Measurements from ENCODE around the gene ALB.
"Not testable (repeated sequence)": the region's sequence is repeated elsewhere in the genome, so short reads cannot be mapped to it uniquely, and the experiment has no call there.

The ALB gene

GRCh38 chr4:73388887-73389286 is 15.2 kb upstream of the ALB start:
- H3K4me3 ChIP-seq (ENCODE audit: low read depth, low read length): no peak overlapping the region
- H3K27me3 ChIP-seq (ENCODE audit: insufficient read depth, low read length): no peaks in the 10 kb centered on the region
- no peaks in the 10 kb centered on the region for H3K36me3 ChIP-seq (ENCODE audit: insufficient read depth, low read length)
- H3K4me1 ChIP-seq (ENCODE audit: control insufficient read depth, insufficient read depth, low read length, unreplicated experiment): no peaks in the 10 kb centered on the region
- no peaks in the 10 kb centered on the region for H3K79me2 ChIP-seq (ENCODE audit: control insufficient read depth, insufficient read depth, low read length, unreplicated experiment)
- H2AFZ ChIP-seq (ENCODE audit: low read length, unreplicated experiment): no peak overlapping the region
- no peak overlapping the region for H3K27ac ChIP-seq (ENCODE audit: low read depth, low read length)

GRCh38 chr4:73389663-73390062 is 14.4 kb upstream of the ALB start:
- H2AFZ ChIP-seq (ENCODE audit: low read length, unreplicated experiment); H3K79me2 ChIP-seq (ENCODE audit: control insufficient read depth, insufficient read depth, low read length, unreplicated experiment); H3K27ac ChIP-seq (ENCODE audit: low read depth, low read length); H3K4me1 ChIP-seq (ENCODE audit: control insufficient read depth, insufficient read depth, low read length, unreplicated experiment); H3K27me3 ChIP-seq (ENCODE audit: insufficient read depth, low read length); H3K4me3 ChIP-seq (ENCODE audit: low read depth, low read length); H3K36me3 ChIP-seq (ENCODE audit: insufficient read depth, low read length): not testable (repeated sequence)

- Histone ChIP-seq H3K4me1 (ENCODE audit: control insufficient read depth, insufficient read depth, low read length, unreplicated experiment) (no peaks in the 10 kb centered on the region), H3K27me3 (ENCODE audit: insufficient read depth, low read length) (no peaks in the 10 kb centered on the region), H3K27ac (ENCODE audit: low read depth, low read length) (no peak overlapping the region), H3K79me2 (ENCODE audit: control insufficient read depth, insufficient read depth, low read length, unreplicated experiment) (no peaks in the 10 kb centered on the region), H3K36me3 (ENCODE audit: insufficient read depth, low read length) (no peaks in the 10 kb centered on the region), H3K4me3 (ENCODE audit: low read depth, low read length) (no peak overlapping the region), H2AFZ (ENCODE audit: low read length, unreplicated experiment) (no peak overlapping the region)
Observed at GRCh38 chr4:73391774-73392173, 12.3 kb upstream of the ALB start.

- Histone ChIP-seq H3K27ac (ENCODE audit: low read depth, low read length) (no peak overlapping the region), H3K4me1 (ENCODE audit: control insufficient read depth, insufficient read depth, low read length, unreplicated experiment) (no peaks in the 10 kb centered on the region), H2AFZ (ENCODE audit: low read length, unreplicated experiment) (no peak overlapping the region), H3K4me3 (ENCODE audit: low read depth, low read length) (no peak overlapping the region), H3K27me3 (ENCODE audit: insufficient read depth, low read length) (no peaks in the 10 kb centered on the region), H3K79me2 (ENCODE audit: control insufficient read depth, insufficient read depth, low read length, unreplicated experiment) (no peaks in the 10 kb centered on the region), H3K36me3 (ENCODE audit: insufficient read depth, low read length) (no peaks in the 10 kb centered on the region)
Observed at GRCh38 chr4:73392936-73393335, 11.2 kb upstream of the ALB start.

GRCh38 chr4:73396304-73396703 is 7.8 kb upstream of the ALB start:
- Histone ChIP-seq H3K27me3 (ENCODE audit: insufficient read depth, low read length) (no peaks in the 10 kb centered on the region), H3K4me3 (ENCODE audit: low read depth, low read length) (no peak overlapping the region), H3K4me1 (ENCODE audit: control insufficient read depth, insufficient read depth, low read length, unreplicated experiment) (no peaks in the 10 kb centered on the region), H3K27ac (ENCODE audit: low read depth, low read length) (no peak overlapping the region), H3K79me2 (ENCODE audit: control insufficient read depth, insufficient read depth, low read length, unreplicated experiment) (no peaks in the 10 kb centered on the region), H2AFZ (ENCODE audit: low read length, unreplicated experiment) (no peak overlapping the region), H3K36me3 (ENCODE audit: insufficient read depth, low read length) (no peaks in the 10 kb centered on the region)

GRCh38 chr4:73396993-73397972 is 6.8 kb upstream of the ALB start:
- Histone ChIP-seq H3K27me3 (ENCODE audit: insufficient read depth, low read length) (no peaks in the 10 kb centered on the region), H3K4me1 (ENCODE audit: control insufficient read depth, insufficient read depth, low read length, unreplicated experiment) (no peaks in the 10 kb centered on the region), H3K36me3 (ENCODE audit: insufficient read depth, low read length) (no peaks in the 10 kb centered on the region)

GRCh38 chr4:73401412-73401811 is 2.7 kb upstream of the ALB start:
- Histone ChIP-seq H3K27me3 (ENCODE audit: insufficient read depth, low read length) (no peaks in the 10 kb centered on the region), H3K79me2 (ENCODE audit: control insufficient read depth, insufficient read depth, low read length, unreplicated experiment) (no peaks in the 10 kb centered on the region), H2AFZ (ENCODE audit: low read length, unreplicated experiment) (no peak overlapping the region), H3K4me3 (ENCODE audit: low read depth, low read length) (no peak overlapping the region), H3K4me1 (ENCODE audit: control insufficient read depth, insufficient read depth, low read length, unreplicated experiment) (no peaks in the 10 kb centered on the region), H3K36me3 (ENCODE audit: insufficient read depth, low read length) (no peaks in the 10 kb centered on the region), H3K27ac (ENCODE audit: low read depth, low read length) (no peak overlapping the region)

More at GRCh38 chr4:73396993-73397972, 6.8 kb upstream of the ALB start:
- Histone ChIP-seq H3K79me2 (ENCODE audit: control insufficient read depth, insufficient read depth, low read length, unreplicated experiment) (no peaks in the 10 kb centered on the region), H3K27ac (ENCODE audit: low read depth, low read length) (no peak overlapping the region), H3K4me3 (ENCODE audit: low read depth, low read length) (no peak overlapping the region), H2AFZ (ENCODE audit: low read length, unreplicated experiment) (no peak overlapping the region)

GRCh38 chr4:73404457-73404856 is 370 bp downstream of the ALB start:
- no peaks in the 10 kb centered on the region for H3K36me3 ChIP-seq (ENCODE audit: insufficient read depth, low read length)
- H3K27ac ChIP-seq (ENCODE audit: low read depth, low read length): no peak overlapping the region
- no peak overlapping the region for H2AFZ ChIP-seq (ENCODE audit: low read length, unreplicated experiment)
- H3K27me3 ChIP-seq (ENCODE audit: insufficient read depth, low read length): no peaks in the 10 kb centered on the region
- H3K79me2 ChIP-seq (ENCODE audit: control insufficient read depth, insufficient read depth, low read length, unreplicated experiment): no peaks in the 10 kb centered on the region
- H3K4me3 ChIP-seq (ENCODE audit: low read depth, low read length): no peak overlapping the region
- no peaks in the 10 kb centered on the region for H3K4me1 ChIP-seq (ENCODE audit: control insufficient read depth, insufficient read depth, low read length, unreplicated experiment)

GRCh38 chr4:73405138-73405537 is 1.1 kb downstream of the ALB start:
- no peak overlapping the region for H2AFZ ChIP-seq (ENCODE audit: low read length, unreplicated experiment)
- H3K4me1 ChIP-seq (ENCODE audit: control insufficient read depth, insufficient read depth, low read length, unreplicated experiment): no peaks in the 10 kb centered on the region
- no peak overlapping the region for H3K27ac ChIP-seq (ENCODE audit: low read depth, low read length)
- H3K36me3 ChIP-seq (ENCODE audit: insufficient read depth, low read length): no peaks in the 10 kb centered on the region
- no peaks in the 10 kb centered on the region for H3K79me2 ChIP-seq (ENCODE audit: control insufficient read depth, insufficient read depth, low read length, unreplicated experiment)
- H3K4me3 ChIP-seq (ENCODE audit: low read depth, low read length): no peak overlapping the region
- H3K27me3 ChIP-seq (ENCODE audit: insufficient read depth, low read length): peaks cover 3% of the 10 kb centered on the region; the same call in 1 of the 2 replicates

GRCh38 chr4:73406548-73406875 is 2.4 kb downstream of the ALB start:
- no peak overlapping the region for H3K27ac ChIP-seq (ENCODE audit: low read depth, low read length)
- peaks cover 10% of the 10 kb centered on the region; the same call in 1 of the 2 replicates for H3K27me3 ChIP-seq (ENCODE audit: insufficient read depth, low read length)
- no peak overlapping the region for H2AFZ ChIP-seq (ENCODE audit: low read length, unreplicated experiment)
- no peaks in the 10 kb centered on the region for H3K36me3 ChIP-seq (ENCODE audit: insufficient read depth, low read length)
- H3K79me2 ChIP-seq (ENCODE audit: control insufficient read depth, insufficient read depth, low read length, unreplicated experiment): no peaks in the 10 kb centered on the region
- H3K4me1 ChIP-seq (ENCODE audit: control insufficient read depth, insufficient read depth, low read length, unreplicated experiment): no peaks in the 10 kb centered on the region
- H3K4me3 ChIP-seq (ENCODE audit: low read depth, low read length): no peak overlapping the region

GRCh38 chr4:73407227-73407673 is 3.2 kb downstream of the ALB start:
- H3K79me2 ChIP-seq (ENCODE audit: control insufficient read depth, insufficient read depth, low read length, unreplicated experiment): no peaks in the 10 kb centered on the region
- no peak overlapping the region for H2AFZ ChIP-seq (ENCODE audit: low read length, unreplicated experiment)
- no peak overlapping the region for H3K4me3 ChIP-seq (ENCODE audit: low read depth, low read length)
- no peak overlapping the region for H3K27ac ChIP-seq (ENCODE audit: low read depth, low read length)
- no peaks in the 10 kb centered on the region for H3K36me3 ChIP-seq (ENCODE audit: insufficient read depth, low read length)
- peaks cover 13% of the 10 kb centered on the region; the same call in 1 of the 2 replicates for H3K27me3 ChIP-seq (ENCODE audit: insufficient read depth, low read length)
- no peaks in the 10 kb centered on the region for H3K4me1 ChIP-seq (ENCODE audit: control insufficient read depth, insufficient read depth, low read length, unreplicated experiment)

Data from ACC112 (cell line).